Endometrial microvascular endothelial cells (primary cell): ENCODE data around the gene PDLIM5. TPM values are rescaled to one million over a fixed set of nuclear protein-coding genes. Genes with fewer than 3 reads are reported as not detected.
"Not testable (repeated sequence)": the region's sequence is repeated elsewhere in the genome, so short reads cannot be mapped to it uniquely, and the experiment has no call there.

ENCODE experiments used
- in situ Hi-C: cut with HindIII; loops from 2 replicates; pipeline ENCODE4 v1.10.0; 2017; ENCODE audit warnings: low sequenced_read_pairs, low pct_unique_long_range_greater_than_20kb; ENCODE audit errors: inconsistent ontology term
- total RNA-seq: library from RNA; depleted of rRNA; stranded (reverse); fragments of >200 nt; gene quantifications from one replicate; pipeline ENCODE4 v1.2.3, GENCODE V29; 2015; ENCODE audit errors: inconsistent ontology term

Gene PDLIM5
- total RNA-seq, 1 donor from 2014 or later: 93.3 TPM

GRCh38 chr4:94603170-94603747 lies 151.5 kb downstream of the PDLIM5 start:
- in situ Hi-C loops: no loop called here

DNA sequence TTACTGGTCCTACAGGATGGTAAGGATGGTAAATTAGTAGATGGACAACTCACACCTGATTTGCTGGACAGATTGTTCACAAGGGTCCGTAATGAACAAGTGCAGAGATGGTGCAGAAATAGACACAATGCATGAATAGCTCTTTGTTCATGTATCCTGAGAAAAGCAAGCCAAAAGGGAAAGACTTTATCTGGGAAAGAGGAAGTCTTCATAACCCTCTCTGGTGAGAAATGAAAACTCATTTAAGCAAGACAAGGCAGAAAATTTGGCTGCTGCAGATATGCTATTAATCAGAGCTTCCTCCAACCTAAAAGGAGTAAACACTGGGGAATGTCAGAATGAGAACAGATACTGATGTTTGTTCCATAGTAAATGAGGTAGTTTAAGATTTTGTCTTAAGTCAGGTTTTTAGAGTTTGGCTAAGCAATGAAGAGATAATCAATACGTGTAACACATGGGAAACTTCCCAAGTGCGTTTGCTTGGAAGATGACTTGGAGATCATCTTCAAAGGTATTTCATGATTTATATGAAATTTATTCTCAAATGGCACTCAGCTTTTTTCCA lies 153.6 kb downstream of the PDLIM5 start:
- in situ Hi-C loops: no loop called here

- in situ Hi-C loops: no loop called here
Observed at GRCh38 chr4:94610145-94610544, 158.4 kb downstream of the PDLIM5 start.

- in situ Hi-C loops: no loop called here
Observed at GRCh38 chr4:94613248-94613647, 161.5 kb downstream of the PDLIM5 start.

DNA sequence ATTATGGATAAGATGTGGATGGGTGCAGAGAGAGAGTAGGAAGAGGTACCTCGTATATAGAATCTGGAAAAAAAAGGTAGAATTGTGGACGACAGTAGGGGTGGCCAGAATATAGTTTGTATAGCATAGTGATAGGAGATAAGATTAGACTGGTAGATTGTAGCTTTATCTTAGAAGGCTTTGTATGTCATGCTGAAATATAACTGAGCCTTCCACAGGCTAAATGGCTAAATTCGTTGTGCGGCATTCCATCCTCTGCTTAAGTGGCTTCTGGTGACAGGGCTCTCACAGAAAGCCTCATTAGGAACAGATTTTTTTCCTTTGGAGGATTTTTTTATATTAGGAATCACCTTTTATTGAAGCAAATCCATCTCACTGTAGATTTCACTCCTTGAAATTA lies 163.7 kb downstream of the PDLIM5 start:
- in situ Hi-C loops: no loop called here

DNA sequence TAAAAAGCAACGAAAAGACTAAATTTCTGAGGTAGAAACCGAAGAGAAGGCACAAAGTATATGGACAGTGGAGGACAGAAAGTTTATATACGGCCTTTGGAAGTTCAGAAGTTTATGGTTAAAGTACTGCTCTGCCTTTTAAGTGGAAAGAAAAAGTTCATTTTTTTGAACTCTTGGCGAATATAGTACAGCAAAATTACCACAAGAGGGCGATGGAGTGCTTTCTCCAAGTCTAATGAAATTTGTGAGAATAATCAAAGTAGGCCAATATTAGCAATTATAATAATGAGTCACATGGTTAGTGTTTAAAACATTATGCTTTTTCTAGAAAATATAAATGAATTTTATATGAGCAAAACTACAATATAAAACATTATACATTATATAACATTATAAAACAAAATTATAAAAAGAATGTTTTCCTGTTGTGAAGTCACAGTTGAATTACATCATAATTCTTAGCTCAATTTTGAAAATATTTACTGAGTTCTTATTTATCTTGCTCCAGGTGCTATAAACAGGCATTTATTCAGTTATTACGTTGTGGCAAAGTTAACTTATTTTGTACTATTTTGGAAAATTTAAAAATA lies 169.8 kb downstream of the PDLIM5 start:
- in situ Hi-C loops: no loop called here

- in situ Hi-C loops: no loop called here
Observed at GRCh38 chr4:94623126-94623911, 171.6 kb downstream of the PDLIM5 start.

DNA sequence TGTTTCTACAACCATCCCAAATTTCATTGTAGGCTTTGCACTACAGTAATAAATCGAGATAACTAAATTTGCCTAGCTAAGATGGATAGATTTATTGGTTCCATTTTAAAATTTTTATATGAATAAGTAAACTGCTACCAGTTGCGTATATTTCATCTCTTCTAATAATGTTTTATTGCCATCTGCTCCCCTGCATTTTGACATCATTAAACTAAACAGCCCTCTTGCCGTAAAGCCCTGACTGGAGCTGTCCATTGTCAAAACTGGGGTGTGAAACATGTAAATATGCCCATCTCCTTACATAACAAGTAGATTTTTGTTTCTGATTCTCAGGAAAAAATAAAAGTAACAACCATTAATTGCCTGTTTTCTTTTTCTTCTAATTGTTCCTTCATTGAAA lies 175.2 kb downstream of the PDLIM5 start:
- in situ Hi-C loops: no loop called here

GRCh38 chr4:94629058-94629457 lies 177.3 kb downstream of the PDLIM5 start:
- in situ Hi-C loops: not testable (repeated sequence)

GRCh38 chr4:94629837-94630236 lies 178.1 kb downstream of the PDLIM5 start:
- in situ Hi-C loops: no loop called here

DNA sequence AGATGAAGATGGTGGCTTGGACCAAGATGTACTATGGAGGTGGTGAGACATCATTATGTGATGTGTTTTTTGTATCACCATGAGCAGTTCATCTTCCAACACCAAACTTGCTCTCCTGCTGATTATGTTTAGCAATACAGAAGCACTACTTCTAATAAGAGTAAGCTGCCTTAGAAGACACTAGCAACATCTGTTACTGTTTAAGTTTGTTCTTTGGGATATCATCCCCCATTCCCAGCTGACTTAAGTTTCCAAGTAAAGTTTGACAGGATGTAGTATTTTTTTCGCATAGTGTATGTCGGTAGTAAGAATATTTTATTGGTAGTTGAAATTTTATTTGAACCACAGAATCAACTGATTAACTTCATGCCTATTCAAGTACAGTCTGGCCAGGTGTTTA lies 182.5 kb downstream of the PDLIM5 start:
- in situ Hi-C loops: no loop called here

DNA sequence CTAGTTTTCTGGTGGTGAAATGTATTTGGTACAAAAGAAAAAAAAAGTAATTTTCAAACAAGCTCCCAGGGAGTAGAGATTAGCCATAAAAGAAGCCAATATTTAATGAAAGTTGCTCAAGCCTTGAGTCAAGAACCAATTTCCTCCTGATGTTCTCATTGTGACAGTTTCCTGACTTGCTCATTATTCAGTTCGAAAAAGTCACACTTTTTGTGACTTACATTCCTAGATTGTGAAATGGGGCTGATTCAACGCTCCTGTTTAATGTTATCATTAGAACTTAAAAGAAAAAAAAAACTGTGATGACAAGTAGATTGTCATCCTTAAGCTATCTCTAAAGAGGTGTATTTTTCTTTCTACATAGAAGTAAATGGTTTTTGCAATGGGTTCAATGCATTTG lies 183.4 kb downstream of the PDLIM5 start:
- in situ Hi-C loops: no loop called here

GRCh38 chr4:94636004-94636403 lies 184.3 kb downstream of the PDLIM5 start:
- in situ Hi-C loops: no loop called here

GRCh38 chr4:94639298-94639697 lies 187.6 kb downstream of the PDLIM5 start:
- in situ Hi-C loops: no loop called here

GRCh38 chr4:94640151-94640550 lies 188.4 kb downstream of the PDLIM5 start:
- in situ Hi-C loops: no loop called here

DNA sequence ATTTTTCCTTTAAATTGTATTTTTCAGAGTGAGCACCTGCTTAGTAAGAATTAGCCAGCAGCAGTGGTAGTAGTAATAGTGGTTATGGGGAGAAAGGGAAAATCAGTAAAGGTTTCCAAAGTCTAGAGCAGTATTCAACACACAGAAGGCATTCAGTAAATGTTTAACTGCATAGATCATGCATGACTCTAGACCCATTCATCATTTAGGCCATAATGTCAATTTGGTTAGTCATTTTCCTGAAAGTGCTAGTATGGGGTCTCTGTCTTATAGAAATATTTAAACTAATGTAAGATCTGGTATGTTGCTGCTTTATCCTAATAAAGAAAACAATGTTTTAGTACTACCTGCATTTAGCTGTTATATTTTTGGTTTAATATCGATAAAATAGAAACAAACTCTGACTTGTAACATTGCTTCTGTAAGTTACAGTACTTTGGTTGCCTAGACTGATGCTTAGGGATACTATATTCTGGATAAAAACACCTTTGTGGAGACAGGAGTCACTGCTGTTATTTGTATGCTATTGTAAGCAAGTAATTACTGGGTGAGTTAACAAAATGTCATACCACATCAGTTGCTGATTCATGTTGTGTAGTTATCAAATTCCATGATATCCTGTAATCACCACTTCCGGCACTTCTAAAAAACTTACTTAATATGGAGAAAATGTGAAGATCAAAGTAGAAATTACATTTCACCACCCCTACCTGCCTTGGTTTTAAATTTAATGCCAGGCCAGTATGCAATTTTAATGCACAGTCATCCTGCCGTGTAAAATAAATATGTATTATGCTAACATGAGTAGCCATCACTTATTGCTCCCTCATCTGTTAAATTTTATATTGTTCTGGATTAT lies 190.2 kb downstream of the PDLIM5 start:
- in situ Hi-C loops: no loop called here

DNA sequence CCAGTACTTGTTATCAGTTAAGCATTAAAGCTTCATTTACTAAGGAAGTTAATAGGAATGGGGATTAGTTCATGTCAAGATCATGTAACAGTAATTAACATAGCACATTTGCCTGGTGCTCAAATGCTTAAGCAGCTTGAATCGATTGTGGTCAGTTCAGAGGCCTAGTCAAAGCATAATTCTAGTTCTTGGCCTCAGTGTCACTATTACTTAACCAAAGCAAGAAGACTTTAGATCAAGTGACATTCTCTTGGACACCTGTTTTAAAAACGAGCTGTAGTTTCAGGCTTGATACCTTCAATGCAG lies 190.8 kb downstream of the PDLIM5 start:
- in situ Hi-C loops: no loop called here

GRCh38 chr4:94648699-94649098 lies 197.0 kb downstream of the PDLIM5 start:
- in situ Hi-C loops: no loop called here

DNA sequence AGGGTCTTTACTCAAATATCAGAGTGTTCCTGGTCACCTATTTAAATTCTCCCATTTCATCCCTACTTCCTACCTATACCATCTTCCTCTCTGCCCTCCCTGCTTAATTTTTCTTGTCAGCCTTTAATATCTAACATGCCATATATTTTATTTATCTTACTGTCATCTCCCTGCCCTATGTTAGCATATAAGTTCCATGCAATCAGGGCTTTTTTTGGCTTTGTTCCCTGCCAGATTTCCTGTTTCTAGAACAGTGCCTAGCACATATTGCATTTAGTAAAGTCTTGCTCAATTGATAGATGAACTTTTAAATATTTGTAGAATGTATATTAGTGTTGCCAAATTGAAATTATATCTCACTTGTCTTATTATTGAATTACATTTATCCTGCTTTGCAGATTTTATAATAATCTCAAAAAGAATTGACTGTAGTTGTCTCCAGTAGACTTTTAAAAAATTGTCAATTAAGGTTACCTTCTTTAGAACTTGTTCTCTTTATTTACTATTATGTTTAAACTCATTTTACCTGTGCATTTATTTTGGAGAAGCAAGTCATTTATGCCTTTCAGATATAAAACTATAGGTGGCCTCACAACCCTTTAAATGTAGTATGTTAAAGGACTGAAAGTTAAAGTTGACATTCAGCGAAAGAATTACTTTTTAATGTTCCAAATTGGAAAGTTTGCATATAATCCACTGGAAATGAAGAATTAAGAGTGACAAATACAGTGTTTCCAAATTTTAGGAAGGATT lies 197.8 kb downstream of the PDLIM5 start:
- in situ Hi-C loops: loop anchor here (25.0 kb wide), 1 partner anchor 463 kb away; no protein-coding TSS in a partner anchor
